NCI-H2227 (cell line): Measurements from ENCODE around the gene GAGE12E.
"Not testable (repeated sequence)": the region's sequence is repeated elsewhere in the genome, so short reads cannot be mapped to it uniquely, and the experiment has no call there.

Experiments
- DNase-seq: peaks from one replicate; lab custom pipeline; 2025; ENCODE audit not compliant: unreplicated experiment; lab: John Stamatoyannopoulos, UW

The GAGE12E gene

GRCh38 chrX:49550989-49551388 lies at the start of gene GAGE12E:
Gene GAGE12E (plus strand): TSS chrX:49551289. CDS start chrX:49552444, 1,155 bp downstream.
- DNase-seq, result not testable (repeated sequence)

- DNase-seq, result not testable (repeated sequence)
Observed at GRCh38 chrX:49531877-49532276, 19.2 kb upstream of the GAGE12E start, which contains the start of gene GAGE12C. Gene GAGE12C (plus strand): TSS chrX:49532177. CDS start chrX:49533332, 1,155 bp downstream.

GRCh38 chrX:49541433-49541832 lies 9.7 kb upstream of the GAGE12E start, which contains the start of gene GAGE12D:
Gene GAGE12D (plus strand): TSS chrX:49541733. CDS start chrX:49542888, 1,155 bp downstream.
- not testable (repeated sequence) for DNase-seq

- not testable (repeated sequence) for DNase-seq
Observed at GRCh38 chrX:49560542-49560941, 9.5 kb downstream of the GAGE12E start, which contains the start of gene GAGE12F. Gene GAGE12F (plus strand): TSS chrX:49560842. CDS start chrX:49561997, 1,155 bp downstream.

GRCh38 chrX:49568728-49569127 lies 17.6 kb downstream of the GAGE12E start:
- not testable (repeated sequence) for DNase-seq

- not testable (repeated sequence) for DNase-seq
Observed at GRCh38 chrX:49569152-49569551, 18.1 kb downstream of the GAGE12E start.

GRCh38 chrX:49570100-49570499 lies 19.0 kb downstream of the GAGE12E start, which contains the start of gene GAGE12G:
Gene GAGE12G (plus strand): TSS chrX:49570400. CDS start chrX:49571555, 1,155 bp downstream.
- not testable (repeated sequence) for DNase-seq

- DNase-seq, result not testable (repeated sequence)
Observed at GRCh38 chrX:49579649-49580048, 28.6 kb downstream of the GAGE12E start, which contains the start of gene GAGE12H. Gene GAGE12H (plus strand): TSS chrX:49579949. CDS start chrX:49581104, 1,155 bp downstream.

GRCh38 chrX:49589196-49589595 lies 38.1 kb downstream of the GAGE12E start, which contains the start of gene GAGE2A:
Gene GAGE2A (plus strand): TSS chrX:49589496. CDS start chrX:49590651, 1,155 bp downstream.
- not testable (repeated sequence) for DNase-seq

GRCh38 chrX:49589769-49590478 lies 38.8 kb downstream of the GAGE12E start:
- not testable (repeated sequence) for DNase-seq

GRCh38 chrX:49590488-49590887 lies 39.4 kb downstream of the GAGE12E start:
- DNase-seq, result not testable (repeated sequence)

- not testable (repeated sequence) for DNase-seq
Observed at GRCh38 chrX:49598720-49599119, 47.6 kb downstream of the GAGE12E start, which contains the start of gene GAGE1. Gene GAGE1 (plus strand): TSS chrX:49599020. CDS start chrX:49600175, 1,155 bp downstream.
